Myocyte (in vitro differentiated cells): Measurements from ENCODE around the gene HAUS8. TPM values are rescaled to one million over a fixed set of nuclear protein-coding genes. Genes with fewer than 3 reads are reported as not detected.
"Not testable (repeated sequence)": the region's sequence is repeated elsewhere in the genome, so short reads cannot be mapped to it uniquely, and the experiment has no call there.

Source experiments
- DNase-seq: peaks from one replicate; pipeline ENCODE4 v3.0.0-alpha.2; 2012; ENCODE audit warnings: low read depth
- total RNA-seq: library from RNA; depleted of rRNA; stranded (reverse); fragments of >200 nt; gene quantifications from 2 replicates; pipeline ENCODE4 v1.2.3, GENCODE V29; 2014

Gene HAUS8
- total RNA-seq, 1 donor from 2014 or later: 3.3 TPM

GRCh38 chr19:17103177-17103576 is 27.9 kb upstream of the HAUS8 start:
- peak; percentile 33 for DNase-seq

GRCh38 chr19:17101686-17102628 is 26.7 kb upstream of the HAUS8 start:
- DNase-seq: no peak

GRCh38 chr19:17098326-17098725 is 23.1 kb upstream of the HAUS8 start:
- no peak for DNase-seq

GRCh38 chr19:17097593-17098126 is 22.4 kb upstream of the HAUS8 start:
- peak; percentile 48 for DNase-seq

- DNase-seq: no peak
Measured at GRCh38 chr19:17095141-17095919, 20.1 kb upstream of the HAUS8 start.

- DNase-seq: not testable (repeated sequence)
Measured at GRCh38 chr19:17094694-17095093, 19.4 kb upstream of the HAUS8 start.

GRCh38 chr19:17092696-17093095 is 17.4 kb upstream of the HAUS8 start:
- no peak for DNase-seq

- DNase-seq: no peak
Measured at GRCh38 chr19:17091758-17092333, 16.6 kb upstream of the HAUS8 start.

- no peak for DNase-seq
Measured at GRCh38 chr19:17090583-17090982, 15.3 kb upstream of the HAUS8 start.

- DNase-seq: no peak
Measured at GRCh38 chr19:17088552-17088951, 13.3 kb upstream of the HAUS8 start.

- DNase-seq: no peak
Measured at GRCh38 chr19:17086834-17087233, 11.6 kb upstream of the HAUS8 start.

- DNase-seq: no peak
Measured at GRCh38 chr19:17086120-17086519, 10.9 kb upstream of the HAUS8 start.

- DNase-seq: no peak
Measured at GRCh38 chr19:17081672-17082630, 6.7 kb upstream of the HAUS8 start.

GRCh38 chr19:17080440-17080801 is 5.2 kb upstream of the HAUS8 start:
- DNase-seq: no peak

- DNase-seq: peak; percentile 94
Measured at GRCh38 chr19:17079710-17080439, 4.6 kb upstream of the HAUS8 start.

- DNase-seq: peak; percentile 29
Measured at GRCh38 chr19:17078920-17079709, 3.9 kb upstream of the HAUS8 start.

- DNase-seq: no peak
Measured at GRCh38 chr19:17078036-17078919, 3.0 kb upstream of the HAUS8 start.

GRCh38 chr19:17077447-17078028 is 2.3 kb upstream of the HAUS8 start:
- DNase-seq: no peak
